Keratinocyte (primary cell): ENCODE measurements around the gene NRG3. TPM values are rescaled to one million over a fixed set of nuclear protein-coding genes. Genes with fewer than 3 reads are reported as not detected.

Experiments
- DNase-seq: peaks from one replicate; pipeline ENCODE4 v3.0.0-alpha.2; 2011; ENCODE audit warnings: low read depth, missing footprints, low spot score
- FAIRE-seq: peaks from 2 replicates; lab custom pipeline; 2011; peaks lifted over from hg19 to GRCh38; lab: Jason Lieb, UNC
- H2AFZ ChIP-seq: 2 replicates; pipeline ENCODE4 v1.6.0; 2012; ENCODE audit warnings: low read length, control low read depth, inconsistent platforms; ENCODE audit not compliant: control insufficient read depth
- H3K27ac ChIP-seq: 2 replicates; pipeline ENCODE4 v1.5.1; 2011; ENCODE audit warnings: low read length; ENCODE audit not compliant: control insufficient read depth, insufficient read depth
- H3K27me3 ChIP-seq: 3 replicates; pipeline ENCODE4 v1.6.0; 2011; ENCODE audit warnings: low read length; ENCODE audit not compliant: control insufficient read depth, insufficient read depth; ENCODE audit errors: extremely low read depth
- H3K36me3 ChIP-seq, 2 experiments: 2 replicates in 1 of 2; 3 replicates in 1 of 2; pipeline ENCODE4 v1.5.1; 2011; ENCODE audit warnings: low read length in 2 of 2, mild to moderate bottlenecking in 1 of 2; ENCODE audit not compliant: control insufficient read depth in 2 of 2, insufficient read depth in 2 of 2; ENCODE audit errors: extremely low read depth in 1 of 2
- H3K4me1 ChIP-seq: 3 replicates; pipeline ENCODE4 v1.5.1; 2011; ENCODE audit warnings: low read length; ENCODE audit not compliant: control insufficient read depth, insufficient read depth; ENCODE audit errors: extremely low read depth
- H3K4me2 ChIP-seq: 3 replicates; pipeline ENCODE4 v1.6.0; 2011; ENCODE audit warnings: low read depth, low read length; ENCODE audit not compliant: control insufficient read depth, insufficient read depth; ENCODE audit errors: extremely low read depth
- H3K4me3 ChIP-seq, 3 experiments: fragments of 200-600 bp in 1 of 3; sonication (generic) in 1 of 3; 2 replicates in 2 of 3; 3 replicates in 1 of 3; pipeline ENCODE4 v1.5.1; 2011 to 2016; ENCODE audit warnings: low read length in 3 of 3, mild to moderate bottlenecking in 3 of 3, control low read depth in 2 of 3, inconsistent platforms in 1 of 3, low read depth in 1 of 3, mixed read lengths in 1 of 3, mixed run types in 1 of 3, moderate library complexity in 1 of 3; ENCODE audit not compliant: control insufficient read depth in 2 of 3, insufficient read depth in 2 of 3; ENCODE audit errors: extremely low read depth in 1 of 3
- H3K79me2 ChIP-seq: 2 replicates; pipeline ENCODE4 v1.6.0; 2012; ENCODE audit warnings: low read length; ENCODE audit not compliant: control insufficient read depth, insufficient read depth
- H3K9ac ChIP-seq: 3 replicates; pipeline ENCODE4 v1.6.0; 2011; ENCODE audit warnings: low read length; ENCODE audit not compliant: control insufficient read depth, insufficient read depth; ENCODE audit errors: extremely low read depth
- H3K9me1 ChIP-seq: 3 replicates; pipeline ENCODE4 v1.6.0; 2011; ENCODE audit warnings: low read length; ENCODE audit not compliant: control insufficient read depth, insufficient read depth; ENCODE audit errors: extremely low read depth
- H3K9me3 ChIP-seq: 2 replicates; pipeline ENCODE4 v1.5.1; 2012; ENCODE audit warnings: low read depth, low read length; ENCODE audit not compliant: control insufficient read depth
- H4K20me1 ChIP-seq: 3 replicates; pipeline ENCODE4 v1.6.0; 2011; ENCODE audit warnings: low read length; ENCODE audit not compliant: control insufficient read depth, insufficient read depth; ENCODE audit errors: extremely low read depth
- EZH2 ChIP-seq: IDR thresholded peaks from one replicate; pipeline ENCODE4 v1.6.1; 2012; ENCODE audit warnings: inconsistent platforms, mild to moderate bottlenecking, low read length, moderate library complexity
- dilution Hi-C: fragments of 300-500 bp; cut with MboI; formaldehyde crosslinking; loops from one replicate; pipeline ENCODE4 v1.7.0; 2020; ENCODE audit warnings: low sequenced_read_pairs; ENCODE audit not compliant: extremely low pct_ligation_motif_present
- polyA plus RNA-seq, 5 experiments: library from polyadenylated mRNA; depleted of rRNA in 3 of 5; stranded (reverse) in 3 of 5; stranded (forward) in 1 of 5; unstranded in 1 of 5; fragments of >200 nt; gene quantifications; 1 replicate in 1 of 5; 2 replicates in 3 of 5; 3 replicates in 1 of 5; pipeline versions ENCODE4 v1.2.1 to v1.2.3, GENCODE V29; 2011 to 2012; ENCODE audit warnings: missing spikeins in 2 of 5, low read depth in 1 of 5, low replicate concordance in 1 of 5
- TF ChIP-seq, protein P1 (sequence below), 3 experiments: IDR thresholded peaks in 1 of 3; conservative IDR thresholded peaks in 1 of 3; optimal IDR thresholded peaks in 1 of 3; 2 replicates in 2 of 3; 3 replicates in 1 of 3; pipeline versions ENCODE3 to v1.5.1; 2011; ENCODE audit warnings: low read length in 3 of 3, mild to moderate bottlenecking in 3 of 3, moderate library complexity in 2 of 3, control low read depth in 1 of 3, inconsistent platforms in 1 of 3; ENCODE audit not compliant: insufficient read depth in 2 of 3; ENCODE audit errors: extremely low read depth in 1 of 3

NRG3 gene
- polyA plus RNA-seq, 1 donor (not counting 4 experiments of a cell fraction or from before 2014, with no cell fraction given): not detected

GRCh38 chr10:82866424-82867020 is 991.5 kb downstream of the NRG3 start:
- H2AFZ ChIP-seq: no peak overlapping the region
- no peaks in the 10 kb centered on the region for H3K27me3 ChIP-seq
- H3K4me3 ChIP-seq: no peak overlapping the region
- H3K4me2 ChIP-seq: no peak overlapping the region
- FAIRE-seq (no peak), DNase-seq (no peak)
- no peaks in the 10 kb centered on the region for H3K9me3 ChIP-seq
- no peaks in the 10 kb centered on the region for H3K9me1 ChIP-seq
- no peaks in the 10 kb centered on the region for H3K4me1 ChIP-seq
- no peaks in the 10 kb centered on the region for H3K36me3 ChIP-seq
- H3K27ac ChIP-seq: no peak overlapping the region
- no peak overlapping the region for H3K9ac ChIP-seq
- dilution Hi-C loops: no loop called here
- no peaks in the 10 kb centered on the region for H3K79me2 ChIP-seq
- TF ChIP-seq, protein P1, sequence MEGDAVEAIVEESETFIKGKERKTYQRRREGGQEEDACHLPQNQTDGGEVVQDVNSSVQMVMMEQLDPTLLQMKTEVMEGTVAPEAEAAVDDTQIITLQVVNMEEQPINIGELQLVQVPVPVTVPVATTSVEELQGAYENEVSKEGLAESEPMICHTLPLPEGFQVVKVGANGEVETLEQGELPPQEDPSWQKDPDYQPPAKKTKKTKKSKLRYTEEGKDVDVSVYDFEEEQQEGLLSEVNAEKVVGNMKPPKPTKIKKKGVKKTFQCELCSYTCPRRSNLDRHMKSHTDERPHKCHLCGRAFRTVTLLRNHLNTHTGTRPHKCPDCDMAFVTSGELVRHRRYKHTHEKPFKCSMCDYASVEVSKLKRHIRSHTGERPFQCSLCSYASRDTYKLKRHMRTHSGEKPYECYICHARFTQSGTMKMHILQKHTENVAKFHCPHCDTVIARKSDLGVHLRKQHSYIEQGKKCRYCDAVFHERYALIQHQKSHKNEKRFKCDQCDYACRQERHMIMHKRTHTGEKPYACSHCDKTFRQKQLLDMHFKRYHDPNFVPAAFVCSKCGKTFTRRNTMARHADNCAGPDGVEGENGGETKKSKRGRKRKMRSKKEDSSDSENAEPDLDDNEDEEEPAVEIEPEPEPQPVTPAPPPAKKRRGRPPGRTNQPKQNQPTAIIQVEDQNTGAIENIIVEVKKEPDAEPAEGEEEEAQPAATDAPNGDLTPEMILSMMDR (optimal IDR thresholded peaks at IDR 0.05 in 1 of 3, IDR thresholded peaks at IDR 0.05 in 1 of 3, conservative IDR thresholded peaks at IDR 0.05 in 1 of 3; ENCODE audit: extremely low read depth in 1 of 3, insufficient read depth in 2 of 3, low read length in 3 of 3): no peak
- TF ChIP-seq EZH2: no peak
- H4K20me1 ChIP-seq: no peaks in the 10 kb centered on the region

DNA sequence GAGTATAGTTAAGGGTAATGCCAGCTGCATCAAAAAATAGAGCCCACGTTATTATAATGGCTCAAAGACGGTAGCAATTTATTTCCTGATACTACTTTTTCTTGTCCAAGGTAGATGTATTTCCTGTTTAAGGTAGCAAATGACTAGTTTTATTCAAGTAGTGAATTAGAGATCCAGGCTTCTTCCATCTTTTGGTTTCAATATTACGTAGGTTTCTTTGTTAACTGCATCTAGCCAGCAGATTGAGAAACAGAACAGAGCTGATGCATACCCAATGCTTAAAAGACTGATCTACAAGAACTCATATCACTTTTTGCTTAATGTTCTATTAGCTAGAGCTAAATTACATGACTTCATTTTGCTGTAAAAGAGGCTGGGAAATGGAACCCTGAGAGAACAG is 992.1 kb downstream of the NRG3 start:
- no peak overlapping the region for H3K9ac ChIP-seq
- no peak for TF ChIP-seq EZH2
- TF ChIP-seq, protein P1 (optimal IDR thresholded peaks at IDR 0.05 in 1 of 3, IDR thresholded peaks at IDR 0.05 in 1 of 3, conservative IDR thresholded peaks at IDR 0.05 in 1 of 3; ENCODE audit: extremely low read depth in 1 of 3, insufficient read depth in 2 of 3, low read length in 3 of 3): no peak
- dilution Hi-C loops: no loop called here
- H3K9me1 ChIP-seq: no peaks in the 10 kb centered on the region
- H3K4me3 ChIP-seq: no peak overlapping the region
- no peaks in the 10 kb centered on the region for H3K79me2 ChIP-seq
- no peak for FAIRE-seq
- H4K20me1 ChIP-seq: no peaks in the 10 kb centered on the region
- no peaks in the 10 kb centered on the region for H3K27me3 ChIP-seq
- H3K9me3 ChIP-seq: no peaks in the 10 kb centered on the region
- no peak overlapping the region for H3K4me2 ChIP-seq
- H3K27ac ChIP-seq: no peak overlapping the region
- H2AFZ ChIP-seq: no peak overlapping the region
- no peaks in the 10 kb centered on the region for H3K4me1 ChIP-seq
- no peaks in the 10 kb centered on the region for H3K36me3 ChIP-seq
- no peak for DNase-seq
